GM21515 (cell line): ENCODE data around the gene CXorf58.
"Not testable (repeated sequence)": the region's sequence is repeated elsewhere in the genome, so short reads cannot be mapped to it uniquely, and the experiment has no call there.

Experiments used
- ATAC-seq: cut with Tn5 transposase; IDR thresholded peaks from one replicate; pipeline ENCODE4 v1.9.1; 2021; ENCODE audit not compliant: unreplicated experiment

CXorf58 gene

DNA sequence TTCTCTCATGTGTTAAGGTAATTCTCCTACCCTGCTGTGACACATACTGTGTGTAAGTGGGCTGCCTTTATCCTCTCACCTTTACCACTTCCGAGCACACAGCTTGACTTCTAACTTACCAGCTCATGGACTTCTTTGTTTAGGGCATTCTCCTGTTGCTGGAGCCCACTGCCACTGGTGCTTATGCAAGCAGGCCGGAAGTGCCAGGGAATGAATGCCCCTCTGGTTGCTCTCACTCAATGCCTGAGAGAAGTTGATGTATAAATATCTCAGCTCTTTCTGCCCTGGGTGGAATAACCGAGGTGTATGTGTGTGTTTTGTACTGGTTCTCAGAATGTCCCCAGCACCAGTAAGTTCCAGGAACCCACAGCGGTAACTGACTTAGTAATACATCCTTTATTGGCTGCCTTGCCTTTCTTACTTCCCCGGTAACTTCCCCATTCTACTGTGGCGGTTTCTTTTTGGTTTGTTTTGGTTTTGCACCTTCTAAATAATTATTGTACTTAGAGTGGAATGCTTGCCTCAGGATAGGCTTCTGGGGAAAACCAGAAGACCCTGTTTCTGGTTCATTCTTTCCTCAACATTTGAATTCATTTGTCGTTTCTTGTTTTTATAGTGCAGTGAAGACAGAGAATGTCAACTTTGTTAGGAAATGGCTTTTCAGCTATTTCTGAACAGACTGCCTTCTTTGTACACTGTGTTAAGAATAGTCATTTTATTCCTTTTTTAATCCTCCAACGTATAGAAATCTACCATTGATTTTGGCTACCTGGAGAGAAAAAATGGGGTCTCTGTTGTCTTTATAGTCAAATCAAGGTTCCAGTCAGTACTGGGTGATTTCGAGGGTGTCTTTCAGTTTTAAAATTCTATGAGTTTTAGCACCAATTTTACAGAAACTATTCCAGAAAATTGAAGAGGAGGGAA is 45.4 kb downstream of the CXorf58 start:
- ATAC-seq, result peak; percentile 96

DNA sequence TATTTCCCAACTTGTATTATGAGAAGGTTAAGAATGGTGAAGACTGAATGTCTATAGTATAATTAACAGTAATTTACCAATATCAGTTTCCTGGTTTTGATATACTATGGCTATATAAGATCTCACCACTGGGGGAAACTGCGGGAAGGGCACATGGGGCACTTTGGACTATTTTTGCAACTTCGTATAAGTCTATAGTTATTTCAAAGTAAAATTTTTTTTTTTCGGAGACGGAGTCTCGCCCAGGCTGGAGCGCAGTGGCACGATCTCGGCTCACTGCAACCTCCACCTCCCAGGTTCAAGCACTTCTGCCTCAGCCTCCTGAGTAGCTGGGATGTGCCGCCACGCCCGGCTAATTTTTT is 46.1 kb downstream of the CXorf58 start:
- ATAC-seq, result no peak

DNA sequence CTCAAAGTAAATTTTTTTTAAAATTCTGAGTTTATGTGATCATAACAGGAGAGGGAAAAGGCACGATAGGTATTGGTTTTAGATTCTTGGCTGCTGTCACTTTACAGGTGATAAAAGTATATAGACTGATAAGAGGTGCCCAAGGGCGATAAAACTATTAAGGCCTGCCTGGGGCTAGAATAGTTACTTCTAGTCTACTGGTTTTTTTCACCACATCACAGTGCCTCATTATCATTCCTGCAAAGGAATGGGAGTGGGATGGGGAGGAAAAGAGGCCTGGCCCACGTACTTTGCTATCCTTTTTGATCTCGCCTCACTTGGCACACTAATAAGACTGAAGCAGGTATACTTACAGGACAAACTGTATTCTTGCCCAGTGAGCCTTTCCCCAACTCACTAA is 46.6 kb downstream of the CXorf58 start:
- ATAC-seq, result no peak

DNA sequence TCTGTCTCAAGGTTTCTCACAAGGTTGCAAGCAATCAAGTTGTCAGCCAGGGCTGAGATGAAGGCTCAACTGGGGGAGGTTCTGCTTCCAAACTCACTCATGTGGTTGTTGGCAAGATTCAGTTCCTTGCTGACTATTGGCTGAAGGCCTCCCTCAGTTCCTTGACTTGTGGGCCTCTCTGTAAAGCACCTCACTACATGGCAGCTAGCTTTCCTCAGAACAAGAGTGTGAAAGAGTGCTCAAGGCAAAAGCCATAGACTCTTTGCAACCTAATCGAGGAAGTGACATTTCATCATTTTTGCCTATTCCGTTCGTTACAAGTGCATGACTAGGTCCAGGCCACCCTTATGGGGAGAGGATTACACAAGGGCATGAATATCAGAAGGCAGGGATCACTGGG is 52.0 kb downstream of the CXorf58 start:
- ATAC-seq, result no peak

DNA sequence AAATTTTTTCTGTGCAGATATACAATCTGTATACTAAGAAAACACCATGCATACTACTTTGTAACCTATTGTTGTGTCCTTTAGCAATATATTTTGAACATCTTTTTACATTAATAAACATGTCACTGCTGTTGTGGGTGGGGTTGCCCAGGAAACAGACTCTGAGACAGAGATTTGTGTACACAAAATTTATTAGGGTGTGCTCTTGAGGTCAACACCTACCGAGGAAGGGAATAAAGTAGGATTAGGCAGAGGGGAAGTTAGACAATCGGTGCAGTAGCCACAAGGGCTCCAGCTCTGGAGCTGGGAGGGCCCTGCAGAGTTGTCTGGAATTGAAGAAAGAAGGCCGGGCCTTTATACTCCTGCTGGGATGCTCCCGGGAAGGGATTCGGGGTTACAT is 56.4 kb downstream of the CXorf58 start:
- ATAC-seq, result no peak

DNA sequence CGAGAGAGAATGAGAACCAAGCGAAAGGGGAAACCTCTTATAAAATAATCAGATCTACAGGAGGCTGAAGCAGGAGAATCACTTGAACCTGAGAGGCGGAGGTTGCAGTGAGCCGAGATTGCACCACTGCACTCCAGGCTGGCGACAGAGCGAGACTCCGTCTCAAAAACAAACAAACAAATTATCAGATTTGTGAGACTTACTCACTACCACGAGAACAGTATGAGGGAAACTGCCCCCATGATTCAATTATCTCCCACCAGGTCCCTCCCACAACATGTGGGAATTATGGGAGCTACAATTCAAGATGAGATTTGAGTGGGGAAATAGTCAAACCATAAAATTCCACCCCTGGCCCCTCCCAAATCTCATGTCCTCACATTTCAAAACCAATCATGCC is 57.8 kb downstream of the CXorf58 start:
- ATAC-seq, result not testable (repeated sequence)

DNA sequence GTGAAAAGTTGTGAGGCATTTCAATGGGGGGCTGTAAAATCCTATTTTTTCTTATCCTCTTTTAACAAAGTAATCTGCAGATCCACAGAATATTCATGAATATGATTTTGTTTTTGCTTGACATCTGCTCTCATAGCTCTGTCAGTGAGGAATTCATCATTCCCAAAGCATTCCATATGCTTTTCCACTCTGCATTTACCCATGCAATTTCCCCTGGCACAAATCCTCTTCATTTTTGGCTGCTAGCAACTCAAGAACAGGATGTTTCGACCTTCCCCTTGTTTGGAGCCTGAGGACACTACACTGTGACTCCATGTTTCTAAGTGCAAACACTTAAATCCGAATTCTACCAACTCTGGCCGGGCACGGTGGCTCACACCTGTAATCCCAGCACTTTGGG is 70.7 kb downstream of the CXorf58 start:
- no peak for ATAC-seq

DNA sequence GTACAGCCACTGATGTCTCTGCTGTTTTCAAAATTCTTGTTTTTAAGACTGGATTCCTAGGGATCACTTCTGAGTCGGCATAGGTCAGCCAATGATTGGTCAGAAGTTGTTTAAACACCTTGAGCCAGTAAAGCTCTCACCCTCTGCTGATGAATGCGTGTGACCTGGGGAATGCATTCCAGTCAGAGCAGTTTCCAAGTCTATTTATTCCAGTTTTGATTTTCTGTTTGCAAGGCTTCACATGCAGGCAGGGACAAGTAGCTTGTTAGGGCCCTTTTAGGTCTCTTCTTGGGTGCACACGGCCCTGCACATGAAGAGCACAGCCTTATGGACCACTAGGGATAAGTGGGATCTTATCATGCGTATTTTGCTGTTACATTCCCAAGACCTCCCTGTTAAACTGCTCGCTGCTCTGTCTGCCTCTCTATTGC is 72.2 kb downstream of the CXorf58 start:
- no peak for ATAC-seq

DNA sequence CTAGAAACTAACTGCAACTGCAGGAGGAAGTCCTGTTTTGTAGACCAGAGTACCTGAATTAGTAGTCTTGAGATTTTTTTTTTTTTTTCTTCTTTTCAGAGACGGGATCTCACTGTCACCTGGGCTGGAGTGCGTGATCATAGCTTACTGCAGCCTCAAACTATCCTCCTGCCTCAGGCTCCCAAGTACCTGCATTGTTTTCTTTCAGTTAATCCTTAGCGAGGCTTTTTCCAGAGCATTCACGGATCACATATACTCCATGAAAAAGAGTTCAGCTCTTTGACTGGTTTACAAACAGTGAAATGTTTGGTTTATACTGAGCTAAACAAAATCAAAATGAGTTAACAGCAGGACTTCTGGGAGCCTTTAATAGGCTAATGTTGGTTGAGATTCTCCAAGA is 73.4 kb downstream of the CXorf58 start:
- no peak for ATAC-seq

DNA sequence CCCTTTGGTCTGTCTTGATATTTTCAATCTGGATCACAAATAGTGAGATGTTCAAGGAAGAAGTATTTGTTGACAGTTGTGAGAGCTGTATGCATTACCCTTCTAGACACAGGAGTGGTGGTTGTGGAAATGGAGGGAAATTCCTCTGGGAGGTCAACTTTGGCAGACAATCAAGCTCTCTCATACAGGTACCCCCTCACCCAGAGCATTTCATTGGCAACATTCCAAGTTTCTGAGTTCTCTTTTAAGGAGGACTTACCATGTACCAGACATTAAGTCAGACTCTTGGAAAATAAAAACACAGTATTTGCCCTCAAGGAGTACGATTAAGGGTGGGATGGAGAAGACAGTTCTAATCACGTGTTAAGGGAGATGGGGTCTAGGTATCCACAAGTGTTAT is 73.9 kb downstream of the CXorf58 start:
- no peak for ATAC-seq

DNA sequence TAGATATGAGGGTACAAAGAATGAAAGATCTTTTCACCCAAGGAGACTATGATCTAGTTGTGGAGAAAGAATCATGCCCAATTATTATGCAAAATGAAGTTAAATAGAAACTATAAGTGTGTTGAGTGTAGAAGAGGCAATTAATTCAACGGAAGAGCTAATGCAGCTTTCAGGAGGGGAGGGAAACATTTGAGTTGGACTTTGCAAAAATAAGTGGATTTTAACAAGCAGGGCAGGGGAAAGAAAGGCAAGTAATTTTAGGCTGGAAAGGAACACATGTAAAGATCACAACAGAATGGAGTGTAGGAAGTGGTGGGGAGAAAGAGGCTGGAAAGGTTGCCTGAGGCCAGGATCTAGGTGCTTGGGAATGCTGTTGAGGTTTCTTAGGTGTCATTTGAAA is 75.1 kb downstream of the CXorf58 start:
- no peak for ATAC-seq
